Measurements from ENCODE around the gene LCA5. TPM values are rescaled to one million over a fixed set of nuclear protein-coding genes. Genes with fewer than 3 reads are reported as not detected.

LCA5 gene
- total RNA-seq, 3 donors from 2014 or later: 8.0 to 15.2 (median 8.2) TPM

DNA sequence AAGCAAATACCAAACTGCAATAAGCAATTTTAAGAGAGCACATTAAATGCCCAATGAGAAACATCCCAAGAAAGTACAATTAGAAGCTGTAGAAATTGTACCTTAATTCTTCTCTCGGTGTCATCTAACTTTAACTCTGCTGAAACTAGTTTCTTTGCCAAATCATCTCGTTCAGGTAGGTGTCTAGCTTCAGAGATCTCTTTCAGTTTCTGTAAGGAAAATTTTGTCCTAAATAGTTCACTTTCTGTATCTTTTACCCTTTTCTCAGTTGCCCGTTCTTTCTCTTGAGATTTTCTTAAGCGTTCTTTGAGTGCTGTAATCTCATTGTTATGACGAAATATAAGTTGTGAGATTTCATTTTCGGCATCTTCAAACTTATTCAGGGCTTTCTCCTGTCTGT is 24.1 kb downstream of the LCA5 start:
- H3K4me3 ChIP-seq: no peak overlapping the region
- no peaks in the 10 kb centered on the region for H3K4me1 ChIP-seq
- no peaks in the 10 kb centered on the region for H3K36me3 ChIP-seq
- no peak for DNase-seq (ENCODE audit: low spot score in 2 of 2)
- H3K27me3 ChIP-seq: no peaks in the 10 kb centered on the region
- intact Hi-C loops (cut with DNase I; ENCODE audit: low total_unique reads): no loop called here
- no peaks in the 10 kb centered on the region for H3K9me3 ChIP-seq
- TF ChIP-seq POLR2AphosphoS5 (IDR thresholded peaks at IDR 0.05): no peak
- TF ChIP-seq POLR2A (IDR thresholded peaks at IDR 0.05): no peak
- TF ChIP-seq, protein P1, sequence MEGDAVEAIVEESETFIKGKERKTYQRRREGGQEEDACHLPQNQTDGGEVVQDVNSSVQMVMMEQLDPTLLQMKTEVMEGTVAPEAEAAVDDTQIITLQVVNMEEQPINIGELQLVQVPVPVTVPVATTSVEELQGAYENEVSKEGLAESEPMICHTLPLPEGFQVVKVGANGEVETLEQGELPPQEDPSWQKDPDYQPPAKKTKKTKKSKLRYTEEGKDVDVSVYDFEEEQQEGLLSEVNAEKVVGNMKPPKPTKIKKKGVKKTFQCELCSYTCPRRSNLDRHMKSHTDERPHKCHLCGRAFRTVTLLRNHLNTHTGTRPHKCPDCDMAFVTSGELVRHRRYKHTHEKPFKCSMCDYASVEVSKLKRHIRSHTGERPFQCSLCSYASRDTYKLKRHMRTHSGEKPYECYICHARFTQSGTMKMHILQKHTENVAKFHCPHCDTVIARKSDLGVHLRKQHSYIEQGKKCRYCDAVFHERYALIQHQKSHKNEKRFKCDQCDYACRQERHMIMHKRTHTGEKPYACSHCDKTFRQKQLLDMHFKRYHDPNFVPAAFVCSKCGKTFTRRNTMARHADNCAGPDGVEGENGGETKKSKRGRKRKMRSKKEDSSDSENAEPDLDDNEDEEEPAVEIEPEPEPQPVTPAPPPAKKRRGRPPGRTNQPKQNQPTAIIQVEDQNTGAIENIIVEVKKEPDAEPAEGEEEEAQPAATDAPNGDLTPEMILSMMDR (IDR thresholded peaks at IDR 0.05): no peak
- no peak overlapping the region for H3K27ac ChIP-seq

DNA sequence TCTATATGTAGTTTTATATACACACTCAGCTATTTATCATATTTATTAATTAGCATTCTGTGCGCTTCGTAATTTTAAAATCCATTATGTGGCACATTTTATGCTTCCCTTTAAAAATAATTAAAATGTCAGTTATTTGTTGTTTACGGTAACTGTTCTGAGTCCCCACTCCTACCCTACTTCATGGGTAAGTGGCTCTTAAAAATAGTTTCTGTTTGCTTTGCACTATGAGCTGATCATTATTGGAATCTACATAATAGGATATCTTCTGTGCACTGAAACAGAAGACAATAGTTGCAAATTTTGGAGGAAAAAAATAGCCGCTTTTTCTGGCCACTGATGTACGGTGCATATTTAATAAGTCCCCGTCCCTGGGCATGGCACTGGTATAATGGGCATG is 25.2 kb downstream of the LCA5 start:
- H3K27ac ChIP-seq: no peak overlapping the region
- H3K4me1 ChIP-seq: no peaks in the 10 kb centered on the region
- H3K27me3 ChIP-seq: no peaks in the 10 kb centered on the region
- TF ChIP-seq POLR2AphosphoS5 (IDR thresholded peaks at IDR 0.05) (no peak), POLR2A (IDR thresholded peaks at IDR 0.05) (no peak)
- TF ChIP-seq, protein P1 (IDR thresholded peaks at IDR 0.05): no peak
- no peaks in the 10 kb centered on the region for H3K36me3 ChIP-seq
- H3K9me3 ChIP-seq: no peaks in the 10 kb centered on the region
- no peak for DNase-seq (ENCODE audit: low spot score in 2 of 2)
- intact Hi-C loops (cut with DNase I; ENCODE audit: low total_unique reads): no loop called here
- H3K4me3 ChIP-seq: no peak overlapping the region

DNA sequence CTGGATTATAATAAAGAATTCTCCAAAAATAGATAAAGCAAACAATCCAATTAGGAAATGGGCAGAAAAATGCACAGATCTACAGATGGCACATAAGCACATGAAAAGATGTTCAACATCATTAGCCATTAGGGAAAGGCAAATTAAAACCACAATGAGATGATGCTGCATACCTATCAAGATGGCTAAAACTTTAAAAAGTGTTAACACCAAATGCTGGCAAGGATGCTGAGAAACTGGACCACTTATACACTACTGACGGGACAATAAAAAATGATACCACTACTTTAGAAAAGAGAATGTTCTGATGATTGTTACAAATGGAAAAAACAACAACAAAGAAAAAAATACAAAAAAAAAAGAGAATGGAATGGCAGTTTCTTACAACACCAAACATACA is 26.5 kb downstream of the LCA5 start:
- DNase-seq (ENCODE audit: low spot score in 2 of 2): no peak
- Histone ChIP-seq H3K27ac (no peak overlapping the region), H3K36me3 (no peaks in the 10 kb centered on the region), H3K4me3 (no peak overlapping the region), H3K4me1 (no peaks in the 10 kb centered on the region), H3K9me3 (no peaks in the 10 kb centered on the region), H3K27me3 (no peaks in the 10 kb centered on the region)
- intact Hi-C loops (cut with DNase I; ENCODE audit: low total_unique reads): no loop called here
- TF ChIP-seq POLR2AphosphoS5 (IDR thresholded peaks at IDR 0.05) (no peak), POLR2A (IDR thresholded peaks at IDR 0.05) (no peak)
- TF ChIP-seq, protein P1 (IDR thresholded peaks at IDR 0.05): no peak

DNA sequence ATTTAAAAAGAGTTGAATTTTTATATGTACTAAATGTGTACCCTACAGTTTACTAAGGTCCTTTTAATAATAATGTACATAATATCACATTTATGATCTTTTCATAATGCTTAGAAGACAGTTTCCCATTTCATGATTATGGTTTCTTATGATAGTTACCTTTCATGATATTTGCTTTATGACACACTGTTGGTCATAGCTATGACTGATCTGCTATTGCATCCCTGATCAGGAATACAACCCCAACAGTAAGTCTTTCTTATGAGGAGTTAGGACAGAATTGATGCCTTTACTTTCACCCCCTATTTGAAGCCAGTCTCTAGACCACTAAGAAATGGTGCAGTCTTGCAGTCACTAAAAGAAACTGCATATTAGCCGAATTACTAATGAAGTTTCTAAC is 31.0 kb downstream of the LCA5 start:
- H3K36me3 ChIP-seq: no peaks in the 10 kb centered on the region
- TF ChIP-seq, protein P1 (IDR thresholded peaks at IDR 0.05): no peak
- TF ChIP-seq POLR2AphosphoS5 (IDR thresholded peaks at IDR 0.05): no peak
- TF ChIP-seq POLR2A (IDR thresholded peaks at IDR 0.05): no peak
- no peak overlapping the region for H3K4me3 ChIP-seq
- H3K9me3 ChIP-seq: no peaks in the 10 kb centered on the region
- DNase-seq (ENCODE audit: low spot score in 2 of 2): no peak
- H3K4me1 ChIP-seq: no peaks in the 10 kb centered on the region
- no peak overlapping the region for H3K27ac ChIP-seq
- no peaks in the 10 kb centered on the region for H3K27me3 ChIP-seq
- intact Hi-C loops (cut with DNase I; ENCODE audit: low total_unique reads): no loop called here

DNA sequence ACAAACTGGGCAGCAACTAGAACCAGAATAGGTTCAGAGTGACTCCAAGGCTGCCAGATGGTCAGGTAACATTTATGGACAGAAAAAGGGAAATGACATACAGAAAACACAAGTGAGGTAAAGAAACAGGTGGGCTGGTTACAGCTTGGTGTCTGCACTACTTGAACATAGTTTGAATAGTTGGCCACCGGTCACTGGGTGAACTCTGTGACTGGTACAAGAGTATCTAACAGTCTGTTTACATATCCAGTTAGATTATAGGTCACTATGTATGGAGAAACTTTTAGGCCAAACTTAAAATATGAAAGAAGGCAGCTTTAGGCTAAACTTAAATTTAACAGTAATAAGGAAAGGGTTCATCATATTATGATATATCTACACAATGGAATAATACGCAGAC is 32.9 kb downstream of the LCA5 start:
- Histone ChIP-seq H3K9me3 (no peaks in the 10 kb centered on the region), H3K27me3 (no peaks in the 10 kb centered on the region), H3K4me3 (no peak overlapping the region), H3K36me3 (no peaks in the 10 kb centered on the region), H3K27ac (no peak overlapping the region), H3K4me1 (no peaks in the 10 kb centered on the region)
- DNase-seq (ENCODE audit: low spot score in 2 of 2): no peak
- TF ChIP-seq, protein P1 (IDR thresholded peaks at IDR 0.05): no peak
- TF ChIP-seq POLR2AphosphoS5 (IDR thresholded peaks at IDR 0.05) (no peak), POLR2A (IDR thresholded peaks at IDR 0.05) (no peak)
- intact Hi-C loops (cut with DNase I; ENCODE audit: low total_unique reads): no loop called here
